ENCODE data around the gene FIGNL2. TPM values are rescaled to one million over a fixed set of nuclear protein-coding genes. Genes with fewer than 3 reads are reported as not detected.
A peak's percentile ranks its signal among the peaks of the same experiment; 100 is the strongest.

FIGNL2 gene
- total RNA-seq, 2 experiments from 2014 or later, result 0.29 to 0.40 TPM

- Mint-ChIP-seq H3K27me3 (peaks cover 61% of the 10 kb centered on the region), H3K4me1 (peaks cover 11% of the 10 kb centered on the region), H3K4me3 (peak overlapping the region; percentile 35), H3K36me3 (no peaks in the 10 kb centered on the region), H3K27ac (no peak overlapping the region), H3K9me3 (no peaks in the 10 kb centered on the region)
- no peak for DNase-seq
Observed at GRCh38 chr12:51868821-51869495, 20.4 kb upstream of the FIGNL2 start.

DNA sequence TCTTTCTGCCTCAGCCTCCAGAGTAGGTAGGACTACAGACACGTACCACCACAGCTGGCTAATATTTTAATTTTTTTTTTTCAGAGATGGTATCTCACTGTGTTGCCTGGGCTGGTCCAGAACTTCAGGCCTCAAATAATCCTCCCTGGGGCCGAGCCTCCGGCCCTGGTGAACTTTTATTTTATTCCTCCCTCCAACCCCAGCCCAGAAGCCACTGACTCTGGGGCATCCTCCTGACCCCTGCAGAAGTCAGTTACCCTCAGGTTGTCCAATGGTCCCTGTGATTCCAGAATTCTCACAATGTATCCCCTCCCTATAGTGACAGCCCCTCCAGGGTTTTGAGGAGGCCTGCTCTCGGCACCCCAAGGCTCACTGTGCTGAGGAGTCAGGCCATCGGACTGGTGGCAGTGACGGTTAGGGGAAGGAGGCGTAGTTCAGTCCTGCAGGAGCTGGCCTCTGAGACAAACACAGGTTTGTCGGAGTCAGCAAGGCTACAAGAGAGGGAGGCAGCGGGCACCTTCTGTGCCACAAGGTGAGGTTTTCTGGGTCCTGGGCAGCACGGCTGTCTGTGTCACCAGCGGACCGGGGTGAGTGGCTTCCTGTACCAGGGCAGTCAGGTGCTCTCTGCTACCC, 19.4 kb upstream of the FIGNL2 start:
- Mint-ChIP-seq H3K4me3 (no peak overlapping the region), H3K4me1 (peaks cover 14% of the 10 kb centered on the region), H3K9me3 (no peaks in the 10 kb centered on the region), H3K27me3 (peaks cover 70% of the 10 kb centered on the region), H3K36me3 (no peaks in the 10 kb centered on the region), H3K27ac (no peak overlapping the region)
- DNase-seq, result no peak

- no peak overlapping the region for H3K27ac Mint-ChIP-seq
- H3K4me1 Mint-ChIP-seq, result peaks cover 14% of the 10 kb centered on the region
- H3K27me3 Mint-ChIP-seq, result peaks cover 75% of the 10 kb centered on the region
- no peak for DNase-seq
- no peaks in the 10 kb centered on the region for H3K36me3 Mint-ChIP-seq
- H3K9me3 Mint-ChIP-seq, result no peaks in the 10 kb centered on the region
- H3K4me3 Mint-ChIP-seq, result no peak overlapping the region
Observed at GRCh38 chr12:51867371-51867770, 18.9 kb upstream of the FIGNL2 start.

GRCh38 chr12:51866762-51867161, 18.2 kb upstream of the FIGNL2 start:
- no peak for DNase-seq
- Mint-ChIP-seq H3K9me3 (no peaks in the 10 kb centered on the region), H3K27me3 (peaks cover 80% of the 10 kb centered on the region), H3K4me3 (no peak overlapping the region), H3K36me3 (no peaks in the 10 kb centered on the region), H3K4me1 (peaks cover 14% of the 10 kb centered on the region), H3K27ac (no peak overlapping the region)

- Mint-ChIP-seq H3K36me3 (no peaks in the 10 kb centered on the region), H3K9me3 (no peaks in the 10 kb centered on the region), H3K4me3 (no peak overlapping the region), H3K4me1 (peaks cover 14% of the 10 kb centered on the region), H3K27ac (no peak overlapping the region), H3K27me3 (peaks cover 84% of the 10 kb centered on the region)
- DNase-seq, result no peak
Observed at GRCh38 chr12:51866324-51866723, 17.8 kb upstream of the FIGNL2 start.

GRCh38 chr12:51865757-51866270, 17.3 kb upstream of the FIGNL2 start:
- no peaks in the 10 kb centered on the region for H3K36me3 Mint-ChIP-seq
- H3K27ac Mint-ChIP-seq, result no peak overlapping the region
- peaks cover 14% of the 10 kb centered on the region for H3K4me1 Mint-ChIP-seq
- H3K27me3 Mint-ChIP-seq, result peaks cover 84% of the 10 kb centered on the region
- DNase-seq, result no peak
- no peak overlapping the region for H3K4me3 Mint-ChIP-seq
- H3K9me3 Mint-ChIP-seq, result no peaks in the 10 kb centered on the region

DNA sequence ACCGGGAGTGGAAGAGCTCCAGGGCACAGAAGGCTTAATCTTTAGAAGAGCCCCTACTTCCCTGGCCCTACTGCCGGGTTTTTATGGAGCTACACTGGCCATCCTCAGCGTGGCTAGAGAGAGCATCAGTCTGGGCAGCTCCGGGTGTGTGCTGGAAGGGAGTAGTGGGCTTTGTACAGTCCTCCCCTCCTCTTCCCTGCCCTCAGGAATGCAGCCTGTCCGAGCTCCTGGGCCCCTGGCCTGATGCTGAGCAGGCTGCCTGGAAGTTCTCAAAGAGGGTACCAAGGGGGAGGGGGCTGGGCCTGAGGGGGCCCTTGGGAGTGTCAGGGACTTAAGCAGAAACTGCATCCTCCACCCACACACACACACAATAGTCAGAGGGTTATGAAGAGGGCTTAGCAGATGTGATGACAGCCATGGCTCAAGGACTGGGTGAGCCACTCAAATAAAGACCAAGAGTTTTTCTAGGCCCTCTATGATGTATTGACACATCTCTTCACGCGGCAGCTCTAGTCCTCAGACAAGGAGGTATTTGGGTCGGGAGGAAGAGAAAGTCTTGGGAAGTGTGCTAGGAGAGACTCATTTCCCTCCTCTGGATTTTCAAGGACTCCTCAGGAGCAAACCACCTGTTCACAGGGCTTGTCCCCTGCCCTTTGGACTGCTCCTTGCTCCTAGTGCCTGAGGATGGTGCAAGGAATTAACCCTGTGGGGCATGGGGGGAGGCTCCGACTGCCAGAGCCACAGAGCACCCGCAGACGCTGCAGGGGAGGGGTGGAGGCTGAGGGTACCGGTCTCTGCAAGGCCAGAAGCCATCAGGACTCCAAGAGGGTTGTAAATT, 16.5 kb upstream of the FIGNL2 start:
- DNase-seq, result no peak
- Mint-ChIP-seq H3K27ac (no peak overlapping the region), H3K9me3 (no peaks in the 10 kb centered on the region), H3K27me3 (peaks cover 80% of the 10 kb centered on the region), H3K4me1 (peaks cover 10% of the 10 kb centered on the region), H3K4me3 (no peak overlapping the region), H3K36me3 (no peaks in the 10 kb centered on the region)

DNA sequence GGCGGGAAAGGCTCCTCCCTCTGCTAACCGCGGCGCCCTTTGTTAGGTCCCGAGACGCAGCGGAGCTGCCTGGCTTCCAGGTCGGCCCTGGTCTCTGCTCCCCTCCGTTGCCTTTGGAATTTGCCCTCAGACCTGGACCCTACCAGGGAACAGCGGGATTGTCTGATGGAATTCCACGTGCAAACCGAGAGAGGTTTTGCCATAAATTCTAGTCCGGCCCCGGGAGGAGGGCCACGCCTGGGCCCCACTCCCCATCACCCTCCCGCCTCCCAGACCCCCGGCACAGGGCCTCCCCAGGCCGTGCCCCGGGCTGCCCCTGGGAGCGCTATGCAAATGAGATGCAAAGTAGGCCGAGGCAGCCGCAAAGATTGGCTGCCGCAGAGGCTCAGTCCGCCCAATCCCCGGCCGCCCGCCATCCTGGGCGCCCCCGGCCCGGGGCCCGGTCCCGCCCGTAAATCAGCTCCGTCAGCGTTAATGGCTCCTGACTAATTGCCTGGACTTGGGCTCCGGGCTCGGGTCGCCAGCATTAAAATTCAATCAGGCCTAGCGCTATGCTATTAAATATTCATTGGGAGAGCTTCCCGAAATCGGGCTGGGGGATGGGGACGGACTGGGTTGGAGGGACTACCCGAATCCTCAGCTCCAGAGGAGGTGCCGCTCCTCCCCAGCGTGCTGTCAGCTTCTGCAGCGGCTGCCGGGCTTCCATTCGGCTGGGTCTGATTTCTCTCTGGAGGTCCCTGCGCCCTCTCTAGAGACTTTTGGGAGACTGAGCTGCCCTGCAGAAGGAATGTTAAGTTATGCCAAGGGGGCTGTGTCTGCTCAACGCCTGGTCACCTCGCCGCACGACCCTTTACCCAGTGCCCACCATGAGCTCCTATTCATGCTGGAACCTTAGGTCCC, 15.7 kb upstream of the FIGNL2 start:
- Mint-ChIP-seq H3K27ac (no peak overlapping the region), H3K4me1 (peaks cover 4% of the 10 kb centered on the region), H3K9me3 (no peaks in the 10 kb centered on the region), H3K27me3 (peaks cover 73% of the 10 kb centered on the region), H3K4me3 (peak overlapping the region; percentile 58), H3K36me3 (no peaks in the 10 kb centered on the region)
- peak; percentile 61 for DNase-seq

DNA sequence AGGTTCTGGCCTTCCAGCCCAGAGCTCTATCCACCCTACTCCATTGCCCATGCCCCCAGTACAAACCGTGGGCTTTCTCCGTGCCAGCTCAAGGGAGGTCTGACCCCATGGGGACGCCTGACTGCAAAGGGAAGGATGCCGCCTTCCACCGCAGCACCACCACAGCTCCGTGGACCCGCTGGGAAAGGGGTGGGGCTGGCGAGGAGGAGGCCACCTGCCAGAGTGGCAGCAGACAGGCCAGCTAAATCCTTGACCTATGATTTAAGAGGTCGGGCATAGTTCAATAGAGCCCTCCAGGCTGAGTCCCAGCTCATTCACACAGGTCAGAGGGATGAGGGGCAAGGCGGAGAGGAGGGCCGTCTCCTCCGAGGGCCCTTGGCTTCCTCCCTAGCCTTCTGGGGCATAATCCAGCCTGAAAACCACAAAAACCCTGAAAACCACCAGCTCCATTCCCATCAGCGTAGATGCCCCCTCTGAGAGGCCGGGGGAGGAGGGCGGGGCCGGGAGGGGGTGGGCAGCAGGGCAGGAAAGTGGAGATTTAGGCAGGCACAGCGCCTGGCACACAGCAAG, 14.9 kb upstream of the FIGNL2 start:
- Mint-ChIP-seq H3K27ac (no peak overlapping the region), H3K4me3 (peak overlapping the region; percentile 44), H3K36me3 (no peaks in the 10 kb centered on the region), H3K9me3 (no peaks in the 10 kb centered on the region), H3K27me3 (peaks cover 67% of the 10 kb centered on the region), H3K4me1 (peaks cover 4% of the 10 kb centered on the region)
- no peak for DNase-seq

GRCh38 chr12:51862947-51863346, 14.4 kb upstream of the FIGNL2 start:
- Mint-ChIP-seq H3K27ac (no peak overlapping the region), H3K27me3 (peaks cover 62% of the 10 kb centered on the region), H3K4me3 (no peak overlapping the region), H3K9me3 (no peaks in the 10 kb centered on the region), H3K36me3 (no peaks in the 10 kb centered on the region), H3K4me1 (peaks cover 3% of the 10 kb centered on the region)
- no peak for DNase-seq

- H3K27me3 Mint-ChIP-seq, result peaks cover 56% of the 10 kb centered on the region
- H3K4me3 Mint-ChIP-seq, result no peak overlapping the region
- DNase-seq, result no peak
- no peaks in the 10 kb centered on the region for H3K36me3 Mint-ChIP-seq
- no peaks in the 10 kb centered on the region for H3K9me3 Mint-ChIP-seq
- peaks cover 3% of the 10 kb centered on the region for H3K4me1 Mint-ChIP-seq
- H3K27ac Mint-ChIP-seq, result no peak overlapping the region
Observed at GRCh38 chr12:51860986-51861385, 12.5 kb upstream of the FIGNL2 start.

DNA sequence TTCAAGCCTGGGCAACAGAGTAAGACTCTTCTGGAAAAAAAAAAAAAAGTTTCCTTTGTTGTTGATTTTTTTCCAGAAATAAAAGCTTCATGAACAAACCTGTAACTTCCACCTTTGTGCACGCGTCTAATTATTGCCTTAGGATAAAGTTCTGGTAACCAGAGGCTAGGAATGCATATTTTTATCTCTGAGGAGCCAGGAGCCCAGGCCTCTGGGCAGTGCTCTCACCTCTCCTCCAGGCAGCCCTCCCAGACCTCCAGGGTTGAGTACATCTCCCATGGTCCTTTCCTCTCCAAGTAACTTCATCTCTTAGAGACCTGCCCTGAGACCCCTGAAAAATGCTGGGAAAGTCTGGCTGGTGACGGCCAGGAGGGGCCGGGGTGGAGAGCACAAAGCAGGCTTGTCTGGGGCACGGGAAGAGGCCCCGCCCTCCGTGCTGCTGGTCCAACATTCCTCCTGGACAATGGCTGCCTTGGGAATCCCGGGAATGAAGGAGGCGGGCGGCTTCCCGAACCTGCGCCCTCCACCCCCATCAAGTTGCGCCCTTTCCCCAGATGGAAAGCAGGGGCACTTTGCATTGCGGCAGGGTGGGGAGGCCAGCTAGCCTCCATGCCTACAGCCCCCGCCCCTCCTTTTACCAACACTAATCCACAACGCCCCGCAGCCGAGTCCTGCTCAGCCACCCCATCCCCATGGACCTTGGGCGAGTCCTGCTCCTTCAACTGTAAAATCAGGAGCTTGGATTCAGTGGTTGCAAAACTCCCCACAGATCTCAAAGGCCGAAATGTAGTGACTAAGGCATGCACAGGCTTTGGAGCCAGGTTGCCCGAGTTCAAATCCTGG, 7.3 kb upstream of the FIGNL2 start:
- peaks cover 9% of the 10 kb centered on the region for H3K4me1 Mint-ChIP-seq
- H3K36me3 Mint-ChIP-seq, result no peaks in the 10 kb centered on the region
- peaks cover 9% of the 10 kb centered on the region for H3K27me3 Mint-ChIP-seq

GRCh38 chr12:51852404-51853137, 4.1 kb upstream of the FIGNL2 start:
- no peak overlapping the region for H3K4me3 Mint-ChIP-seq
- H3K27ac Mint-ChIP-seq, result no peak overlapping the region
- no peaks in the 10 kb centered on the region for H3K36me3 Mint-ChIP-seq
- DNase-seq, result no peak
- H3K9me3 Mint-ChIP-seq, result no peaks in the 10 kb centered on the region
- peaks cover 14% of the 10 kb centered on the region for H3K4me1 Mint-ChIP-seq
- H3K27me3 Mint-ChIP-seq, result peaks cover 9% of the 10 kb centered on the region

More for the DNA sequence above, 7.3 kb upstream of the FIGNL2 start:
- Mint-ChIP-seq H3K27ac (no peak overlapping the region), H3K4me3 (no peak overlapping the region), H3K9me3 (no peaks in the 10 kb centered on the region)
- no peak for DNase-seq
